GM18873 (cell line): ENCODE measurements around the gene HOXC10.

Experiments
- ATAC-seq: cut with Tn5 transposase; IDR thresholded peaks from one replicate; pipeline ENCODE4 v1.9.1; 2021; ENCODE audit warnings: mild to moderate bottlenecking, moderate library complexity, moderate number of reproducible peaks; ENCODE audit not compliant: unreplicated experiment, low FRiP score

Gene HOXC10

DNA sequence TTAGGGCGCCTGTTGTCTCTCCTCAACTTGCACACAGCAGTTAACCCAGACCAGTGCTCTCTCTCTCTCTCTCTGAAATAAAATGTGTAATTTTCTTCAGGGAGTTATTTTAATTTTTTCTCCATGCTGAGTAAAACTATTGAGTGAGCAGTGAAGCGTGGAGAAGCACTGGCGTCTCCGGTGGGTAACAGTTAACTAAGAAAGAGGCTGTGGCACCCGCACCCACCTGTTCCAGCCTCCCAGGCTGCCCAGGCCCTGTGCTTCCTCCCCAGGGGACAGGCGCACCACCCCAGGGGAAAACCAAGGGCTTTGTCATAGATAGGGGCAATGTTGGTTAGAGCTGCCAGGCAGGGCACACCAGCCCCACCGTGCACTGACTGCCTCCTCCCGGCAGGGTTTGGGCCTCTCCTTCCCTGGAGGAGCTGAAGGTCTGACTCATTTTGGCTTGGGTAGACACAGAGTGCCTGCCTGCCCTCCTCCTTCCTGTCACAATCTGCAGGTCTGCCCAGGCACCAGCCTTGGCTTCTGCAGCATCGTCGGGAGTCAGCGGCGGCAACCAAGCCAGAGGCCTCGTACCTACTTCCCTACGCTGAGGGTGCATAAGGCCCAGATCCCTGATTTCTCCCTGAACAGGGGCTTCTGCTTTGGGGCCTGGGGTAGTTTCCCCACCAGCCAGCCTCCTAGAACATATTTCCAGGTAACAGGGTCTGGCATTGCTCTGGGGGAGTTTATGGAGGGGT lies 51.8 kb downstream of the HOXC10 start:
- no peak for ATAC-seq

DNA sequence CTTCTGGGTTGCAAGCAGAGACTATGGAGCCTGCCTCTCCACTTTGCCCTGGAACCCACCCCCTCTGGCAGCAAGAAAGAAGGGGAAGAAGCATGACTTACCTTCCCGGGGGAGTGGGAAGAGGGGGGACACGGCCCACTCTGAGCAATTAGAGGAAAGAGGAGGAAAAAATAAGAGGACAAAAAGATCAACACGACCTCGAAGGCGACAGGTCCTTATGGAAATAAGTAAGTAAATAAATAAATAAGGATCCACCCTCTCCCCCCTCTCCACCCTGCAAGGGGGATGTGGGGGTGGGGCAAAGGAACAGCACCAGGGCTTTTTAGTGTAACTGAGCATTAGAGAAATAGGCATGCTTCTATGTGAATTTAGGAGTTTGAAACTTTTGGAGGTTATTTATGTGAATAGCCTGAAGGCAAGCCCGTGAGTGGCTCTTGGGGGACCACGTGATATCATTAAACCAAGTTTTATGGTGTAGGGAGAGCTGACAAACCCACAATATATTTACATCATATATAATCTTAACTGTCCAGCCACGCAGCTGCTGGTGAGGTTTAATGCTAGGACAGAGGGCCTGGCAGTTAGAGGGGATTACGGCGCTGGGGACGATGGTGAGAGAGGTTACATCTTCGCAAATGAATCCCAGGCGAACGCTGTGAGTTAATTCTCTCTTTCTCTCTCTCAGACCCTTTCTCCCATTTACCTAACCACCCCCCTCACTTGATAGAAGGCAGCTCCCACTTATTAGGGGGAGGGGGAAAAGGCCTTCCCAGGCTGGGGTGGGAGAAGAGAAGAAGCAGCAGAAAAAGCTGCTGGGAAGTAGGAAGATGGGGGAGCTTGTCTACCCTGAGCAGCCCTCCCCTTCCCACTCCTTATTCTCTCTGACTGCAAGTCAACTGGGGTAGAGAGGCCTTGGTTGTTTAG lies 52.7 kb downstream of the HOXC10 start:
- ATAC-seq, result no peak

DNA sequence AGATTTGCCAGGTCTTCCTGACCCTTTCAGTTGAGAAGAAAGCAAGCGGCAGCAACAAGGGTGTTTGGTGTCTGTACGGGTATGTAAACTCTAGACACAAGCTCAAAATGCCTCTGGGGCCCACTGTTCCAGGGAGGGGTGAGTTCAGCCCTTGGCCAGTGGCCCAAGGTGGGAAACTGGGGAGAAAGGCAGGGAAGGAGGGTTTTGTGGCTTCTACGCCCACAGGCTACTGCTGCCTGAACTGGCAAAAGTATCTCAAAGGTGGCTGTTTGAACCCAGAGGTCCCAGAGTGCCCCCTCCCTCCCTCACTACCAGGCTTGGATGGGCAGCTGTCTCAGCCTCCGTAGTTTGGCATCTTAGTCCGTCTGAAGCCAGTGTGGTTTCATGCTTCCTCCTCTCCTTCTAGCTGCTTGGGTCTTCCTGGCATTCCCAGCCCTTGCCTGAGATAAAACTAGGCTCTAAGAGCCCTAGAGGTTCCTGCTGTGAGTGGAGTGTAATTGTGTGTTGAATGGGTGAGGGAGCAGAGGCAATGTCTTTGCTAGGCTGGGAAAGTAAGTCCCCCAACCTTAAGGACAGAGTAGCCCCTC lies 53.4 kb downstream of the HOXC10 start:
- no peak for ATAC-seq

DNA sequence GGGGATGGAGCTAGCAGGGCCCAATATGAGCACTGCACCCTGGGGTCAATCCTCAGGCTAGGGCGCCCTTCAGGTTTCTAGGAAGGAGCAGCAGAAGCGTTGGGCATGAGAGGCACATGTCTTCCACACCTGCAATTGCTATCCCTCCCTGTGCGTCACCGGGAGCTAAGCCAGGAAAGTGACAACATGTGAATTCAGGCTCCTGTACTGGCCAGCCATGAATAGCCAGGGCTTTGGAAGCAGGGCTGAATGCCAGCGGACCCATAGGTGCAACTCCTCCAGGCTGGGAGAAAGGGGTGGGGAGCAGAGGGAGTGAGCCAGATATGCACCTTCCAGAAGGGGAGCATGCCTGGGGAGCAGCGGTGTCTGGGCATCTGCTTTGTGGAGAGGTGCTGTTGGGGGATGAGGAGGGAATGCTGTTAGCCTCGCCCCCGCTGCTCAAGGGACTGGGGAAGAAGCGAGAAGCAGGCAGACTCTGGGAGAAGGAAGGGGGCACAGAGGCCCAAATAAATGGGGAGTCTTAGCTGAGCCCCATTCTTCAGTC lies 54.0 kb downstream of the HOXC10 start:
- no peak for ATAC-seq

DNA sequence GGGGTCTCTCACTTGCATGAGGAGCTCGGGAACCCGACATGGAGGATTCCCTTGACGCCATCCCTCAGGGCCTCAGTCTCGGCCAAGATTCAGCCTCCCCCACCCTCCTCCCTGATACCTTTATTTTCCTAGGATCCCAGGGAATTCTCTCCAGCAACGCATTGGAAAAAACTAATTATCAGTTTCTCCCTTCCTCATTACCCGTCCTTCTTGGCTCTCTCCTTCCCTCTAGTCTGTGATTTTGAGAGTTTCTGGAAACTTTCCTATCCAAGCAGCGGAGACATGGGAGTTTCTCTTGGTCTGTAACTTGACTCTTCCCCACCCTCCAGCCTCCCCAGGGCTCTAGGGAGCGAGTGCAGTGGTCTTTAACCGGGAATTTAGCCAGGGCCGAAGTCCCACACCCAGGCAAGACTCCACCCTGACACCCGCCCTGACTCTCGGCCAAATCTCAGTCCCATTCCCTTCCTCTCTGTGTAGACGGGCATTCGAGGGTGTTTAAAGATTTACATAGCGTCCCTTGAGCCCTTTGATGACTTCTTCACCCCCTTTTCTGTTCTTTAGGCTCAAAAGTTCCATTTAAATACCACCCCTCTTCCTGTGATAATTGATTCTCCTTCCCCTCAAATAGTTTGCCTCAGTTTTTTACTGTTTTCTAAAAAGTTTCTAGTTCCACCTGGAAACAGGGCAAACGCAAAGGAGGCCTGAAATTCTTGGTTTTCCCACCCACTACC lies 54.6 kb downstream of the HOXC10 start:
- ATAC-seq, result no peak
